ENCODE data around the gene PCDHGB1.
"Not testable (repeated sequence)": the region's sequence is repeated elsewhere in the genome, so short reads cannot be mapped to it uniquely, and the experiment has no call there.

PCDHGB1 gene

GRCh38 chr5:141346017-141346416 lies 3.9 kb upstream of the PCDHGB1 start:
- not testable (repeated sequence) for DNase-seq (ENCODE audit: low spot score)

DNA sequence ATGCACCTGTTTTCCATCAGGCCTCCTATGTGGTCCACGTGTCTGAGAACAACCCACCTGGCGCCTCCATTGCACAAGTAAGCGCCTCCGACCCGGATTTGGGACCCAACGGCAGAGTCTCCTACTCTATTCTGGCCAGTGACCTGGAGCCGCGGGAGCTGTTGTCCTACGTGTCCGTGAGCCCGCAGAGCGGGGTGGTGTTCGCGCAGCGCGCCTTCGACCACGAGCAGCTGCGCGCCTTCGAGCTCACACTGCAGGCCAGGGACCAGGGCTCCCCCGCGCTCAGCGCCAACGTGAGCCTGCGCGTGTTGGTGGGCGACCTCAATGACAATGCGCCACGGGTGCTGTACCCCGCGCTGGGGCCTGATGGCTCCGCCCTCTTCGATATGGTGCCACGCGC lies 1.7 kb downstream of the PCDHGB1 start:
- no peak for DNase-seq (ENCODE audit: low spot score)

DNA sequence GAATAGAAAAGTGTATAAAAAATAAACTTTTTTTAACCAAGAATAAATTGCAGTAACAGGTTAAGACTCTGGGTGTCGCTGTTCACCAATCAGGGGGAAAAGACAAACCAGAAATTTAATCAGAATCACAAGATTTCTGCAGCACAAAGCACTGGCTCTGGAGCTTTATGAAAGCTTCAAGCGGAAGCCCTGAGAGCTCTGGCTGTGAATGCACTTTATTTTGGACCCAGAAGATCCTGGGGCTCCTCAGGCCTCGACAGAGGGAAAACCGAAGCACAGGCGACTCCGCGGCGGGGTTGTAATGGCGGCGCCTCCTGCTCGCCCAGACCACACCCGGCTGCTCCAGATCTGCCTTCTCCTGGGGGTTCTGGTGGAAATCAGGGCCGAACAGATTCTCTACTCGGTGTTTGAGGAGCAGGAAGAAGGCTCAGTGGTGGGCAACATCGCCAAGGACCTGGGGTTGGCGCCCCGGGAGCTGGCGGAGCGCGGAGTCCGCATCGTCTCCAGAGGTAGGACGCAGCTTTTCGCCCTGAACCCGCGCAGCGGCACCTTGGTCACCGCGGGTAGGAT lies 5.1 kb downstream of the PCDHGB1 start, which contains the start of gene PCDHGA4:
TSS of gene PCDHGA4 (plus strand) at position 122 of the 570 bp plus-strand sequence. CDS start at position 209, 87 bp downstream.
- no peak for DNase-seq (ENCODE audit: low spot score)

DNA sequence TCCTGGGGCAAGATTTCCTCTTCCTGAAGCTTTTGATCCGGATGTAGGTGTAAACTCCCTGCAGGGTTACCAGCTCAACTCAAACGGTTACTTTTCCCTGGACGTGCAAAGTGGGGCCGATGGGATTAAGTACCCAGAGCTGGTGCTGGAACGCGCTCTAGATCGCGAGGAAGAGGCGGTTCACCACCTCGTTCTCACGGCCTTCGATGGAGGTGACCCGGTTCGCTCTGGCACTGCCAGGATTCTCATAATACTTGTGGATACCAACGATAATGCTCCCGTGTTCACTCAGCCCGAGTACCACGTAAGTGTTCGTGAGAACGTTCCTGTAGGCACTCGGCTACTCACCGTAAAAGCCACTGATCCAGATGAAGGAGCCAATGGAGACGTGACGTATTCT lies 5.7 kb downstream of the PCDHGB1 start:
- DNase-seq (ENCODE audit: low spot score) = no peak

- DNase-seq (ENCODE audit: low spot score) = no peak
These were observed 6.2 kb downstream of the PCDHGB1 start for GRCh38 chr5:141356133-141356532.

- no peak for DNase-seq (ENCODE audit: low spot score)
These were observed 7.1 kb downstream of the PCDHGB1 start for GRCh38 chr5:141356950-141357349.

DNA sequence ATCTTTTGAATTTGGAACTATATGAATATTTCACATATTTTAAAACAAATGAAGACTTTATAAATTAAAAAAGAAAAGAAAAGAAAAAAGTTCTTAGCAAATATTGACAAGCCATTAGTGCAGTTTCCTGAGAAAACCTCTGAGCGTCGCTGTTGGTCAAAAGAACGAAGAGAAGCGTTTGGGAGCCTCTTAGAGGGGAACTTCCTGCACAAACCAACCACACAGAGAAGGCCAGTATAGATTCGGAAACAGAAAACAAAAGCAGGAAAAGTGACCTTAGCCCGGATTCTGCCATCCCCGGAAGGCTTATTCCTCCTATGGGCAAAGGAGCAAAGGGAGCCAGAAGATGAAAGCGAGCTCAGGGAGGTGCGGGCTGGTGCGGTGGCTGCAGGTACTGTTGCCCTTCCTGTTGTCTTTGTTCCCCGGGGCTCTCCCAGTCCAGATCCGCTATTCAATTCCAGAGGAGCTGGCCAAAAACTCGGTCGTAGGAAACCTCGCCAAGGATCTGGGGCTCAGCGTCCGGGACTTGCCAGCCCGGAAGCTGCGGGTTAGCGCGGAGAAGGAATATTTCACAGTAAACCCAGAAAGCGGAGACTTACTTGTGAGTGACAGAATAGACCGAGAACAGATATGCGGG lies 10.0 kb downstream of the PCDHGB1 start, which contains the start of gene PCDHGB2:
TSS of gene PCDHGB2 (plus strand) at position 205 of the 637 bp plus-strand sequence. CDS start at position 347, 142 bp downstream.
- DNase-seq (ENCODE audit: low spot score) = peak; percentile 35

GRCh38 chr5:141360685-141361084 lies 10.8 kb downstream of the PCDHGB1 start:
- no peak for DNase-seq (ENCODE audit: low spot score)

- no peak for DNase-seq (ENCODE audit: low spot score)
These were observed 12.8 kb downstream of the PCDHGB1 start for GRCh38 chr5:141362719-141363118.

- DNase-seq (ENCODE audit: low spot score) = no peak
These were observed 14.2 kb downstream of the PCDHGB1 start, which contains the start of gene PCDHGA5 for GRCh38 chr5:141363952-141364660. TSS of gene PCDHGA5 (plus strand) at chr5:141364162. CDS start at chr5:141364331, 169 bp downstream.

GRCh38 chr5:141366016-141366896 lies 16.4 kb downstream of the PCDHGB1 start:
- no peak for DNase-seq (ENCODE audit: low spot score)

GRCh38 chr5:141369994-141370848 lies 20.3 kb downstream of the PCDHGB1 start, which contains the start of gene PCDHGB3:
TSS of gene PCDHGB3 (plus strand) at chr5:141370242. CDS start at chr5:141370395, 153 bp downstream.
- DNase-seq (ENCODE audit: low spot score) = peak; percentile 17

- no peak for DNase-seq (ENCODE audit: low spot score)
These were observed 21.9 kb downstream of the PCDHGB1 start for GRCh38 chr5:141371572-141372475.

DNA sequence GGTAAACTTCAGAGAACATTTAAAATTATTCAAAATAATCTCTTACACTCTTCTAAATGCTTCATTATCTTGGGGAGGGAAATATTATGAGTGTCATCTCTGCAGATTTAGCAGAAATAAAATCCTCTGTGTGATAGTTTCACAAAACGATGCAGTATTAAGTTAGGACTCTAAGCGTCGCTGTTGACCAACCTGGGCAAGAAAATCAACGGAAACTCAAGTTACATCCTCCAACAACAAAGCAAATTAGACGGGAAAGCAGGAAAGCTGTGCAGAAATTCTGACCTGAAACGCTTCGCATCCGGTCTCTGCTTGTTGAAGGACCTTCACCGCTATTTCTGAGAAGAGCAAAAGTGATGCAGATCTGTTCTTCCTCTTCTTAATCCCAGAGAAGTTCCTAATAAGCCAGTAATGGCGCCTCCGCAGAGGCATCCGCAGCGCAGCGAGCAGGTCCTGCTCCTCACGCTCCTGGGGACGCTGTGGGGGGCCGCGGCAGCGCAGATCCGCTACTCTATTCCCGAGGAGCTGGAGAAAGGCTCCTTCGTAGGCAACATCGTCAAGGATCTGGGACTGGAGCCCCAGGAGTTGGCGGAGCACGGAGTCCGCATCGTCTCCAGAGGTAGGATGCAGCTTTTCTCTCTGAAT lies 23.9 kb downstream of the PCDHGB1 start, which contains the start of gene PCDHGA6:
TSS of gene PCDHGA6 (plus strand) at position 219 of the 645 bp plus-strand sequence. CDS start at position 412, 193 bp downstream.
- DNase-seq (ENCODE audit: low spot score) = no peak

DNA sequence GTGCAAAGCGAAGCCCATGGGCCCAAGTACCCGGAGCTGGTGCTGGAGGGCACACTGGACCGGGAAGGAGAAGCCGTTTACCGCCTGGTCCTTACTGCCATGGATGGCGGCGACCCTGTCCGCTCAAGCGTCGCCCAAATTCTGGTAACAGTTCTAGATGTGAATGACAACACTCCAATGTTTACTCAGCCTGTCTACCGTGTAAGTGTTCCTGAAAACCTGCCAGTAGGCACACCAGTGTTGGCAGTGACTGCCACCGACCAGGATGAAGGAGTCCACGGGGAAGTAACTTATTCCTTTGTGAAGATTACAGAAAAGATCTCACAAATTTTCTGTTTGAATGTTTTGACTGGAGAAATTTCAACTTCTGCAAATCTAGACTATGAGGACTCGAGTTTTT lies 24.7 kb downstream of the PCDHGB1 start:
- DNase-seq (ENCODE audit: low spot score) = no peak

GRCh38 chr5:141375444-141376155 lies 25.7 kb downstream of the PCDHGB1 start:
- not testable (repeated sequence) for DNase-seq (ENCODE audit: low spot score)

DNA sequence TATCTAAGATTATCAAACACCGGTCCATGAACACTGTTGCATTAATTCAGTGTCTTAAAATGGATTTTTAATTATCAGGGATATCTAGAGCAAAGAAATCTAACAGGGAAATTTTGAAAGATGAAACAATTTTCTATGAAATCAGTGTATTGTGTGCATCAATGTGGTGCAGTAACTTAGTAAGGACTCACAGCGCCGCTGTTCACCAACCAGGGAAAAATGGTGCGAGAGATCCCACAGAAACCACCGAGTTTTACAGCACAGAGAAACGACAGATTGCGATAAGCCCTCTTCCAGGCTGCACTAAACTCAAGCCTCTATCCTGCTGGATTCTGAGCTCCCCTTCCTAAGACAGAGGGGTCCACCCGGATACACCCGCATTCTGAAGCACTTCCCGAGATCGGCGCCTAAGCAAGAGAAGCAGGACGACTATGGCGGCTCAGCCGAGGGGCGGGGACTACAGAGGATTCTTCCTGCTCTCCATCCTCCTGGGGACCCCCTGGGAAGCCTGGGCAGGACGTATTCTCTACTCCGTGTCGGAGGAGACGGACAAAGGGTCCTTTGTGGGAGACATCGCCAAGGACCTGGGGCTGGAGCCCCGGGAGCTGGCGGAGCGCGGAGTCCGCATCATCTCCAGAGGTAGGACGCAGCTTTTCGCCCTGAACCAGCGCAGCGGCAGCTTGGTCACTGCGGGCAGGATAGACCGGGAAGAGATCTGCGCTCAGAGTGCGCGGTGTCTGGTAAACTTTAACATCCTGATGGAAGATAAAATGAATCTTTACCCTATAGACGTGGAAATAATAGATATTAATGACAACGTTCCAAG lies 32.8 kb downstream of the PCDHGB1 start, which contains the start of gene PCDHGA7:
TSS of gene PCDHGA7 (plus strand) at position 274 of the 826 bp plus-strand sequence. CDS start at position 432, 158 bp downstream.
- no peak for DNase-seq (ENCODE audit: low spot score)
